ENCODE results near the gene DOP1A.

The DOP1A gene

DNA sequence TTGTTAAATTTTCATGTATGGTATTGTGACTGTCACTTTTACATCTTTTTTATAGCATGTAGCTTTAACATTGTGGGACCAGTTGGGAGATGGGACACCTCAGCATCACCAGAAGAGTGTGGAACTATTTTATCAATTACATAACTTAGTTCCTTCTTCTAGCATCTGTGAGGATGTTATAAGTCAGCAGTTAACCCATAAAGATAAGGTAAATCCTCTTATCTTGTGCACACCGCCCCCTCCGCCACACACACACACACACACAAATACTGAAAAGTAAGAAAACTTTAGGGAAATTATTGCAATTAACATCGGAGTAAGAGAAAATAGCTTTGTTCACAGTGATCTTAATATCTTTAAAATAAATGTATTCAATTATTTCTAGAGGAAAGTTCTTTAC is 64.7 kb downstream of the DOP1A start:
- DNase-seq (ENCODE audit: low read depth, low spot score), result no peak
- in situ Hi-C loops (cut with HindIII; ENCODE audit: low sequenced_read_pairs), result no loop called here
- H3K4me3 ChIP-seq (ENCODE audit: low read depth, low read length), result no peak overlapping the region
- TF ChIP-seq, protein P1, sequence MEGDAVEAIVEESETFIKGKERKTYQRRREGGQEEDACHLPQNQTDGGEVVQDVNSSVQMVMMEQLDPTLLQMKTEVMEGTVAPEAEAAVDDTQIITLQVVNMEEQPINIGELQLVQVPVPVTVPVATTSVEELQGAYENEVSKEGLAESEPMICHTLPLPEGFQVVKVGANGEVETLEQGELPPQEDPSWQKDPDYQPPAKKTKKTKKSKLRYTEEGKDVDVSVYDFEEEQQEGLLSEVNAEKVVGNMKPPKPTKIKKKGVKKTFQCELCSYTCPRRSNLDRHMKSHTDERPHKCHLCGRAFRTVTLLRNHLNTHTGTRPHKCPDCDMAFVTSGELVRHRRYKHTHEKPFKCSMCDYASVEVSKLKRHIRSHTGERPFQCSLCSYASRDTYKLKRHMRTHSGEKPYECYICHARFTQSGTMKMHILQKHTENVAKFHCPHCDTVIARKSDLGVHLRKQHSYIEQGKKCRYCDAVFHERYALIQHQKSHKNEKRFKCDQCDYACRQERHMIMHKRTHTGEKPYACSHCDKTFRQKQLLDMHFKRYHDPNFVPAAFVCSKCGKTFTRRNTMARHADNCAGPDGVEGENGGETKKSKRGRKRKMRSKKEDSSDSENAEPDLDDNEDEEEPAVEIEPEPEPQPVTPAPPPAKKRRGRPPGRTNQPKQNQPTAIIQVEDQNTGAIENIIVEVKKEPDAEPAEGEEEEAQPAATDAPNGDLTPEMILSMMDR (IDR thresholded peaks at IDR 0.05; ENCODE audit: low read depth, low read length), result no peak

DNA sequence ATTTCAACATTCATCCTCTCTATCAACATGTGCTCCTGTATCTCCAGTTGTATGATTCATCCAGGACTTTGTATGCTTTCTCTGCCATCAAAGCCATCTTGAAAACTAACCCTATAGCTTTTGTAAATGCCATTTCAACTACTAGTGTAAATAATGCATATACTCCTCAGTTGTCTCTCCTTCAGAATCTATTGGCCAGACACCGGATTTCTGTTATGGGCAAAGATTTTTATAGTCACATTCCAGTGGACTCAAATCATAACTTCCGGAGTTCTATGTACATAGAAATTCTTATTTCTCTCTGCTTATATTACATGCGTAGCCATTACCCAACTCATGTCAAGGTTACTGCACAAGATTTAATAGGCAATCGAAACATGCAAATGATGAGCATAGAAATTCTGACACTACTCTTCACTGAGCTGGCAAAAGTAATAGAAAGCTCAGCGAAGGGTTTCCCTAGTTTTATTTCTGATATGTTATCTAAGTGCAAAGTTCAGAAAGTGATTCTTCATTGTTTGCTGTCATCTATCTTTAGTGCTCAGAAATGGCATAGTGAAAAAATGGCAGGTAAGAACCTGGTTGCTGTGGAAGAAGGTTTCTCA is 70.7 kb downstream of the DOP1A start:
- no peak for DNase-seq (ENCODE audit: low read depth, low spot score)
- TF ChIP-seq, protein P1 (IDR thresholded peaks at IDR 0.05; ENCODE audit: low read depth, low read length), result no peak
- H3K4me3 ChIP-seq (ENCODE audit: low read depth, low read length), result no peak overlapping the region
- in situ Hi-C loops (cut with HindIII; ENCODE audit: low sequenced_read_pairs), result no loop called here

DNA sequence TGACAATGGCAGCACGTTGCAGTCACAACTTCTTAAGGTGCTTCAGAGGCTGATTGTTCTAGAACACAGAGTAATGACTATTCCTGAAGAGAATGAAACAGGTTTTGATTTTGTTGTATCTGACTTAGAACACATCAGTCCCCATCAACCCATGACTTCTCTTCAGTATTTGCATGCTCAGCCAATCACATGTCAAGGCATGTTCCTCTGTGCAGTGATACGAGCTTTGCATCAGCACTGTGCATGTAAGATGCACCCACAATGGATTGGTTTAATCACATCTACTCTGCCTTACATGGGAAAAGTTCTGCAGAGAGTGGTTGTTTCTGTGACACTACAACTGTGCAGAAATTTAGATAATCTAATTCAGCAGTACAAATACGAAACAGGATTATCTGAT is 71.3 kb downstream of the DOP1A start:
- DNase-seq (ENCODE audit: low read depth, low spot score), result no peak
- in situ Hi-C loops (cut with HindIII; ENCODE audit: low sequenced_read_pairs), result no loop called here
- no peak overlapping the region for H3K4me3 ChIP-seq (ENCODE audit: low read depth, low read length)
- TF ChIP-seq, protein P1 (IDR thresholded peaks at IDR 0.05; ENCODE audit: low read depth, low read length), result no peak

DNA sequence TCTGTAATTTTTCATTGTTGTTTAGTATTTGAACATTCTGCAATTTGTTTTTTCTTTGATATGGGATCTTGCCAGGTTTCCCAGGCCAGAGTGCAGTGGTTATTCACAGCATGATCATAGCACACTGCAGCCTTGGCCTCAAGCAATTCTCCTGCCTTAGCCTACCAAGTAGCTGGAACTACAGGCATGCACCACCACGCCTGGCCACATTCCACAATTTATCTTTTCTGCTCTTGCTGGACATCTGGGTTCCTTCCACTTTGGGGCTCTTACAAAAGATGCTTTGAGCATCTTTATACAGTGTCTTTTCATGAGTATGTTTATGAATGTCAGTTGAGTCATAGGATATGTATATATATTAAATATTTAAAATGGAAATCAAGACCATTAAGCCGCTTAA is 83.6 kb downstream of the DOP1A start:
- no peak for DNase-seq (ENCODE audit: low read depth, low spot score)
- H3K4me3 ChIP-seq (ENCODE audit: low read depth, low read length), result no peak overlapping the region
- in situ Hi-C loops (cut with HindIII; ENCODE audit: low sequenced_read_pairs), result no loop called here
- TF ChIP-seq, protein P1 (IDR thresholded peaks at IDR 0.05; ENCODE audit: low read depth, low read length), result no peak

DNA sequence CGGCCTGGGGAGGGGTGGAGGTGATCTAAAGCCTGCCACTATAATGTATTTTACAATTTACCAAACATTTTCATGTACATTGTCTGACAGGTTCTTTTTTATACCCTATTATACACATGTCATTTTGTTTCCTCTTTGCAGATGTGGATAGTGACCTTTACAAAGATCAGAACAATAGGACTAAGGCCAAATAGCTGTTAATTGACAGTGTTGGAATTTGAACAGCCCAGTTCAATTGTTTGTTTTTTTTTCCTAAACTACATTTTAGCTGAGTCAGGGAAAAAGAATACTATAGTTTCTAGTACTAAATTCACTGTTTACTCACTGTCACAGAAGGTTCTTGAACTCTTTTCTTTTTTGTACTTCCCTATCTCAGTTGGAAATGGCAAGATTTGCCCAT is 85.4 kb downstream of the DOP1A start:
- TF ChIP-seq, protein P1 (IDR thresholded peaks at IDR 0.05; ENCODE audit: low read depth, low read length), result no peak
- in situ Hi-C loops (cut with HindIII; ENCODE audit: low sequenced_read_pairs), result no loop called here
- no peak overlapping the region for H3K4me3 ChIP-seq (ENCODE audit: low read depth, low read length)

DNA sequence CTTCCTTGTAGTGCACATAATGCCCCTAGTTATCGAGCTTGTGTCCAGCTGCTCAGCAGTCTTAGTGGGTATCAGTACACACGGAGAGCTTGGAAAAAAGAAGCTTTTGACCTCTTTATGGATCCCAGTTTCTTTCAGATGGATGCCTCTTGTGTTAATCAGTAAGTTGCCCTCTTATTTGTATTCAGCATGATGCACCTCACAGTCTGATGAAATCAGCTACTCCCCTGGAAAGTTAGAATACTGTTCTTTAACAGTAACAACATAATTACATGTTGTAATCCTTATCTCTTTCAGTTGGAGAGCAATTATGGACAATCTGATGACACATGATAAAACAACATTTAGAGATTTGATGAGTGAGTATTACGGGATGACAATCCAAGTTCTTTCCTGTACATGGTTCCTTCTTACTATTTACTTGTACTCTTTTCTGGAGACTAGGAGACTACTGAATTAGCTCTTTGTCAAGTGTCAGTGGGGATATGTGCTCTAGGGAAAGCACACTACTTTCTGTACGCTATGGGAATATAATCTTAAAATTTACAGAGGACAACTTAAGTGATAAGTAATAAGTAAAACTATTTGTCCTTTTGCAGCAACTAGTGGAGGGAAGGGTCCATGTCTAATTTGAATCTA is 86.5 kb downstream of the DOP1A start:
- TF ChIP-seq, protein P1 (IDR thresholded peaks at IDR 0.05; ENCODE audit: low read depth, low read length), result no peak
- no peak for DNase-seq (ENCODE audit: low read depth, low spot score)
- H3K4me3 ChIP-seq (ENCODE audit: low read depth, low read length), result no peak overlapping the region
- in situ Hi-C loops (cut with HindIII; ENCODE audit: low sequenced_read_pairs), result no loop called here

More for the DNA sequence above, 85.4 kb downstream of the DOP1A start:
- no peak for DNase-seq (ENCODE audit: low read depth, low spot score)
